Muscle layer of colon (tissue), 2 donors: Measurements from ENCODE around the gene FRMD4A.
A peak's percentile ranks its signal among the peaks of the same experiment; 100 is the strongest.

Experiments
- H3K27ac ChIP-seq: one replicate; pipeline ENCODE4 v1.7.0; 2013; ENCODE audit warnings: low read depth, mild to moderate bottlenecking, low read length, moderate library complexity
- H3K27me3 ChIP-seq, 2 donors: one replicate each; pipeline ENCODE4 v1.7.0; 2013; ENCODE audit warnings: low read length in 2 of 2, mild to moderate bottlenecking in 2 of 2; ENCODE audit not compliant: insufficient read depth in 2 of 2, control insufficient read depth in 1 of 2
- H3K36me3 ChIP-seq: one replicate; pipeline ENCODE4 v1.7.0; 2013; ENCODE audit warnings: mild to moderate bottlenecking, low read length; ENCODE audit not compliant: insufficient read depth
- H3K4me1 ChIP-seq: one replicate; pipeline ENCODE4 v1.7.0; 2013; ENCODE audit warnings: mild to moderate bottlenecking, low read length; ENCODE audit not compliant: insufficient read depth
- H3K4me3 ChIP-seq, 2 donors: one replicate each; pipeline ENCODE4 v1.7.0; 2013; ENCODE audit warnings: low read length in 2 of 2, low read depth in 1 of 2, mild to moderate bottlenecking in 1 of 2, moderate library complexity in 1 of 2
- H3K9ac ChIP-seq: one replicate; pipeline ENCODE4 v1.7.0; 2013; ENCODE audit warnings: low read length
- H3K9me3 ChIP-seq: one replicate; pipeline ENCODE4 v1.7.0; 2013; ENCODE audit warnings: mild to moderate bottlenecking, low read length
- donor health status: abdominal sarcoma.
- donor health status: Adenocarcinoma of cecum.

FRMD4A gene

GRCh38 chr10:13614530-13615332 lies 716.0 kb downstream of the FRMD4A start:
- peaks cover 15% of the 10 kb centered on the region for H3K4me1 ChIP-seq
- H3K27ac ChIP-seq = peak overlapping the region; percentile 10
- no peak overlapping the region for H3K9ac ChIP-seq
- no peak overlapping the region for H3K4me3 ChIP-seq
- no peaks in the 10 kb centered on the region for H3K27me3 ChIP-seq
- peaks cover 43% of the 10 kb centered on the region for H3K36me3 ChIP-seq
- H3K9me3 ChIP-seq = no peaks in the 10 kb centered on the region

- peaks cover 15% of the 10 kb centered on the region for H3K4me1 ChIP-seq
- no peak overlapping the region for H3K9ac ChIP-seq
- H3K4me3 ChIP-seq = no peak overlapping the region
- no peaks in the 10 kb centered on the region for H3K9me3 ChIP-seq
- peaks cover 53% of the 10 kb centered on the region for H3K36me3 ChIP-seq
- no peak overlapping the region for H3K27ac ChIP-seq
- H3K27me3 ChIP-seq = no peaks in the 10 kb centered on the region
These were observed 717.2 kb downstream of the FRMD4A start for GRCh38 chr10:13613519-13613918.

- no peak overlapping the region for H3K27ac ChIP-seq
- H3K4me1 ChIP-seq = peaks cover 15% of the 10 kb centered on the region
- H3K4me3 ChIP-seq = no peak overlapping the region
- no peak overlapping the region for H3K9ac ChIP-seq
- H3K36me3 ChIP-seq = peaks cover 50% of the 10 kb centered on the region
- no peaks in the 10 kb centered on the region for H3K27me3 ChIP-seq
- H3K9me3 ChIP-seq = no peaks in the 10 kb centered on the region
These were observed 717.9 kb downstream of the FRMD4A start for GRCh38 chr10:13612654-13613373.

GRCh38 chr10:13608246-13608853 lies 722.4 kb downstream of the FRMD4A start:
- Histone ChIP-seq H3K27ac (no peak overlapping the region), H3K4me3 (no peak overlapping the region), H3K27me3 (no peaks in the 10 kb centered on the region), H3K9ac (no peak overlapping the region), H3K36me3 (peaks cover 48% of the 10 kb centered on the region), H3K9me3 (no peaks in the 10 kb centered on the region), H3K4me1 (no peaks in the 10 kb centered on the region)

- peaks cover 32% of the 10 kb centered on the region for H3K36me3 ChIP-seq
These were observed 726.2 kb downstream of the FRMD4A start for GRCh38 chr10:13604357-13605040.

GRCh38 chr10:13597909-13598308 lies 732.8 kb downstream of the FRMD4A start:
- H3K4me1 ChIP-seq = no peaks in the 10 kb centered on the region
- no peaks in the 10 kb centered on the region for H3K27me3 ChIP-seq
- peaks cover 10% of the 10 kb centered on the region for H3K36me3 ChIP-seq
- no peaks in the 10 kb centered on the region for H3K9me3 ChIP-seq
- no peak overlapping the region for H3K9ac ChIP-seq
- H3K27ac ChIP-seq = no peak overlapping the region
- no peak overlapping the region for H3K4me3 ChIP-seq

More at GRCh38 chr10:13604357-13605040, 726.2 kb downstream of the FRMD4A start:
- Histone ChIP-seq H3K9me3 (no peaks in the 10 kb centered on the region), H3K27ac (no peak overlapping the region), H3K4me1 (no peaks in the 10 kb centered on the region), H3K9ac (no peak overlapping the region), H3K4me3 (no peak overlapping the region), H3K27me3 (no peaks in the 10 kb centered on the region)

GRCh38 chr10:13594641-13595040 lies 736.1 kb downstream of the FRMD4A start:
- Histone ChIP-seq H3K27me3 (no peaks in the 10 kb centered on the region), H3K4me1 (no peaks in the 10 kb centered on the region), H3K9ac (no peak overlapping the region), H3K9me3 (no peaks in the 10 kb centered on the region), H3K4me3 (no peak overlapping the region), H3K36me3 (peaks cover 14% of the 10 kb centered on the region), H3K27ac (no peak overlapping the region)
